NT2/D1 (cell line): Measurements from ENCODE around the gene GPX4.

Experiments used
- SUZ12 ChIP-seq: IDR thresholded peaks from 2 replicates; pipeline ENCODE4 v1.6.1; 2011; ENCODE audit not compliant: insufficient read length, insufficient read depth; ENCODE audit errors: extremely low read depth
- YY1 ChIP-seq: IDR thresholded peaks from 2 replicates; pipeline ENCODE4 v1.6.1; 2011; ENCODE audit not compliant: insufficient read length, insufficient read depth
- ZNF274 ChIP-seq: IDR thresholded peaks from 2 replicates; pipeline ENCODE4 v1.6.1; 2011; ENCODE audit warnings: mild to moderate bottlenecking, low read depth, low read length

- no peak for TF ChIP-seq ZNF274
- TF ChIP-seq YY1: no peak
- no peak for TF ChIP-seq SUZ12
Observed at GRCh38 chr19:1122972-1123363, 19.2 kb downstream of the GPX4 start.
